GM21515 (cell line): ENCODE results near the gene ANGEL2.
"Not testable (repeated sequence)": the region's sequence is repeated elsewhere in the genome, so short reads cannot be mapped to it uniquely, and the experiment has no call there.

Source experiments
- ATAC-seq: cut with Tn5 transposase; IDR thresholded peaks from one replicate; pipeline ENCODE4 v1.9.1; 2021; ENCODE audit not compliant: unreplicated experiment

The ANGEL2 gene

GRCh38 chr1:212977781-212978645, 37.7 kb downstream of the ANGEL2 start:
- no peak for ATAC-seq

- no peak for ATAC-seq
These were observed 39.1 kb downstream of the ANGEL2 start for GRCh38 chr1:212976586-212976985.

GRCh38 chr1:212975111-212975918, 40.4 kb downstream of the ANGEL2 start:
- no peak for ATAC-seq

- ATAC-seq = no peak
These were observed 41.0 kb downstream of the ANGEL2 start for GRCh38 chr1:212974711-212975110.

GRCh38 chr1:212973899-212974298, 41.8 kb downstream of the ANGEL2 start:
- no peak for ATAC-seq

- no peak for ATAC-seq
These were observed 42.2 kb downstream of the ANGEL2 start for GRCh38 chr1:212973426-212973825.

- no peak for ATAC-seq
These were observed 44.4 kb downstream of the ANGEL2 start for GRCh38 chr1:212971312-212971711.

GRCh38 chr1:212970085-212970484, 45.6 kb downstream of the ANGEL2 start:
- no peak for ATAC-seq

GRCh38 chr1:212968368-212968863, 47.3 kb downstream of the ANGEL2 start:
- ATAC-seq = peak; percentile 49

- peak; percentile 67 for ATAC-seq
These were observed 47.9 kb downstream of the ANGEL2 start for GRCh38 chr1:212967801-212968200.

- ATAC-seq = no peak
These were observed 49.1 kb downstream of the ANGEL2 start for GRCh38 chr1:212966616-212967015.

GRCh38 chr1:212964993-212965392, 50.7 kb downstream of the ANGEL2 start:
- not testable (repeated sequence) for ATAC-seq

GRCh38 chr1:212964102-212964501, 51.6 kb downstream of the ANGEL2 start:
- ATAC-seq = no peak

- no peak for ATAC-seq
These were observed 53.2 kb downstream of the ANGEL2 start for GRCh38 chr1:212962509-212962908.

GRCh38 chr1:212960932-212961331, 54.7 kb downstream of the ANGEL2 start:
- no peak for ATAC-seq

- ATAC-seq = peak; percentile 69
These were observed 56.1 kb downstream of the ANGEL2 start for GRCh38 chr1:212959266-212960220.

- ATAC-seq = no peak
These were observed 57.5 kb downstream of the ANGEL2 start for GRCh38 chr1:212958175-212958574.

GRCh38 chr1:212957546-212957945, 58.1 kb downstream of the ANGEL2 start:
- no peak for ATAC-seq

GRCh38 chr1:212955961-212956620, 59.6 kb downstream of the ANGEL2 start:
- no peak for ATAC-seq

- ATAC-seq = no peak
These were observed 60.6 kb downstream of the ANGEL2 start for GRCh38 chr1:212955098-212955497.
